ENCODE measurements around the gene LAIR1. TPM values are rescaled to one million over a fixed set of nuclear protein-coding genes. Genes with fewer than 3 reads are reported as not detected.

Gene LAIR1
- polyA plus RNA-seq, 1 of the 3 experiments (the other 2 are of a cell fraction): not detected

GRCh38 chr19:54341295-54341694 is 23.4 kb downstream of the LAIR1 start:
- DNase-seq: no peak
- no peaks in the 10 kb centered on the region for H3F3A ChIP-seq (replicated peaks; ENCODE audit: insufficient read depth)
- ChIA-PET POLR2A (no interaction called here), CTCF (no interaction called here)
- H3K4me3 ChIP-seq (ENCODE audit: low read depth in 2 of 2, low read length in 1 of 2): no peak overlapping the region
- no peaks in the 10 kb centered on the region for H3K9me3 ChIP-seq
- no peaks in the 10 kb centered on the region for H3K4me1 ChIP-seq (ENCODE audit: control insufficient read depth in 1 of 2, insufficient read depth in 2 of 2, low read depth in 1 of 2, low read length in 1 of 2)
- 13% methylated on average over 7 of the region's 8 CpGs for WGBS (ENCODE audit: low lambda C conversion rate)
- no peak overlapping the region for H3K9ac ChIP-seq
- H2AFZ ChIP-seq (ENCODE audit: low read depth): no peak overlapping the region
- no peak overlapping the region for H3K4me2 ChIP-seq
- H4K20me1 ChIP-seq (ENCODE audit: insufficient read depth): no peaks in the 10 kb centered on the region
- no peaks in the 10 kb centered on the region for H3K79me2 ChIP-seq (ENCODE audit: insufficient read depth)
- H3K36me3 ChIP-seq (replicated peaks in 1 of 2; ENCODE audit: control insufficient read depth in 1 of 2, insufficient read depth in 2 of 2, low read length in 1 of 2): no peaks in the 10 kb centered on the region
- H3K9me2 ChIP-seq: no peaks in the 10 kb centered on the region
- H3K27me3 ChIP-seq (ENCODE audit: insufficient read depth): peaks cover 86% of the 10 kb centered on the region
- TF ChIP-seq RXRA (IDR thresholded peaks at IDR 0.05; ENCODE audit: borderline replicate concordance, low read depth): no peak
- TF ChIP-seq CTCF (IDR thresholded peaks at IDR 0.05): no peak
- no peak for TF ChIP-seq ZBTB33 (IDR thresholded peaks at IDR 0.05; ENCODE audit: borderline replicate concordance, low read depth)
- no peak for TF ChIP-seq TAF1 (IDR thresholded peaks at IDR 0.05; ENCODE audit: borderline replicate concordance, low read depth, low read length)
- no peak for TF ChIP-seq POLR2AphosphoS5 (IDR thresholded peaks at IDR 0.05; ENCODE audit: low read depth, low read length)
- TF ChIP-seq YY1 (IDR thresholded peaks at IDR 0.05; ENCODE audit: low read depth): no peak
- TF ChIP-seq USF2 (IDR thresholded peaks at IDR 0.05; ENCODE audit: borderline replicate concordance, low read depth, low read length): no peak
- TF ChIP-seq SMC3 (IDR thresholded peaks at IDR 0.05; ENCODE audit: low read depth, low read length): no peak
- no peak overlapping the region for H3K27ac ChIP-seq (ENCODE audit: low read depth in 2 of 2, low read length in 1 of 2)

- 2% methylated on average over 9 of the region's 9 CpGs for WGBS (ENCODE audit: low lambda C conversion rate)
- Histone ChIP-seq H3K79me2 (ENCODE audit: insufficient read depth) (no peaks in the 10 kb centered on the region), H3K4me2 (no peak overlapping the region), H3K4me3 (ENCODE audit: low read depth in 2 of 2, low read length in 1 of 2) (no peak overlapping the region), H2AFZ (ENCODE audit: low read depth) (no peak overlapping the region), H3K9me2 (no peaks in the 10 kb centered on the region), H3K27ac (ENCODE audit: low read depth in 2 of 2, low read length in 1 of 2) (no peak overlapping the region), H4K20me1 (ENCODE audit: insufficient read depth) (no peaks in the 10 kb centered on the region), H3K4me1 (ENCODE audit: control insufficient read depth in 1 of 2, insufficient read depth in 2 of 2, low read depth in 1 of 2, low read length in 1 of 2) (no peaks in the 10 kb centered on the region), H3K9me3 (no peaks in the 10 kb centered on the region), H3F3A (replicated peaks; ENCODE audit: insufficient read depth) (no peaks in the 10 kb centered on the region), H3K9ac (no peak overlapping the region), H3K36me3 (replicated peaks in 1 of 2; ENCODE audit: control insufficient read depth in 1 of 2, insufficient read depth in 2 of 2, low read length in 1 of 2) (no peaks in the 10 kb centered on the region), H3K27me3 (ENCODE audit: insufficient read depth) (peaks cover 85% of the 10 kb centered on the region)
- CTCF ChIA-PET: interaction anchor here (1.6 kb wide), 1 partner anchor 74 kb away, joined by 4 read pairs; no protein-coding TSS in a partner anchor
- POLR2A ChIA-PET: no interaction called here
- TF ChIP-seq EP300 (IDR thresholded peaks at IDR 0.05; ENCODE audit: borderline replicate concordance in 1 of 2, low read depth in 1 of 2, low read length in 1 of 2) (no peak), YY1 (IDR thresholded peaks at IDR 0.05; ENCODE audit: low read depth) (no peak), RFX5 (IDR thresholded peaks at IDR 0.05; ENCODE audit: low read length) (no peak), NRF1 (IDR thresholded peaks at IDR 0.05; ENCODE audit: low read depth, low read length) (no peak), RCOR1 (IDR thresholded peaks at IDR 0.05; ENCODE audit: low read length) (no peak), NFIC (IDR thresholded peaks at IDR 0.05; ENCODE audit: borderline replicate concordance) (no peak), SMC3 (IDR thresholded peaks at IDR 0.05; ENCODE audit: low read depth, low read length) (no peak), FOSL2 (IDR thresholded peaks at IDR 0.05; ENCODE audit: borderline replicate concordance, low read depth) (no peak), POLR2AphosphoS5 (IDR thresholded peaks at IDR 0.05; ENCODE audit: low read depth, low read length) (no peak), EZH2phosphoT487 (IDR thresholded peaks at IDR 0.05; ENCODE audit: borderline replicate concordance, low read depth) (no peak), TEAD4 (IDR thresholded peaks at IDR 0.05; ENCODE audit: borderline replicate concordance, insufficient read depth) (no peak), JUND (IDR thresholded peaks at IDR 0.05) (no peak), IRF3 (IDR thresholded peaks at IDR 0.05; ENCODE audit: low read depth, low read length) (no peak), GABPA (IDR thresholded peaks at IDR 0.05; ENCODE audit: low read depth) (no peak)
- DNase-seq: no peak
Observed at GRCh38 chr19:54339646-54340358, 24.9 kb downstream of the LAIR1 start.
